Muscle layer of colon (tissue), 2 donors: ENCODE data around the gene PPM1E.
"Not testable (repeated sequence)": the region's sequence is repeated elsewhere in the genome, so short reads cannot be mapped to it uniquely, and the experiment has no call there.

Experiments
- H3K27ac ChIP-seq: one replicate; pipeline ENCODE4 v1.7.0; 2013; ENCODE audit warnings: low read depth, mild to moderate bottlenecking, low read length, moderate library complexity
- H3K27me3 ChIP-seq, 2 donors: one replicate each; pipeline ENCODE4 v1.7.0; 2013; ENCODE audit warnings: low read length in 2 of 2, mild to moderate bottlenecking in 2 of 2; ENCODE audit not compliant: insufficient read depth in 2 of 2, control insufficient read depth in 1 of 2
- H3K36me3 ChIP-seq: one replicate; pipeline ENCODE4 v1.7.0; 2013; ENCODE audit warnings: mild to moderate bottlenecking, low read length; ENCODE audit not compliant: insufficient read depth
- H3K4me1 ChIP-seq: one replicate; pipeline ENCODE4 v1.7.0; 2013; ENCODE audit warnings: mild to moderate bottlenecking, low read length; ENCODE audit not compliant: insufficient read depth
- H3K4me3 ChIP-seq, 2 donors: one replicate each; pipeline ENCODE4 v1.7.0; 2013; ENCODE audit warnings: low read length in 2 of 2, low read depth in 1 of 2, mild to moderate bottlenecking in 1 of 2, moderate library complexity in 1 of 2
- H3K9ac ChIP-seq: one replicate; pipeline ENCODE4 v1.7.0; 2013; ENCODE audit warnings: low read length
- H3K9me3 ChIP-seq: one replicate; pipeline ENCODE4 v1.7.0; 2013; ENCODE audit warnings: mild to moderate bottlenecking, low read length
- donor health status: abdominal sarcoma.
- donor health status: Adenocarcinoma of cecum.

The PPM1E gene

GRCh38 chr17:58913971-58914769 is 158.5 kb downstream of the PPM1E start:
- Histone ChIP-seq H3K9ac (no peak overlapping the region), H3K36me3 (no peaks in the 10 kb centered on the region), H3K4me3 (no peak overlapping the region), H3K4me1 (no peaks in the 10 kb centered on the region), H3K9me3 (peaks cover 4% of the 10 kb centered on the region), H3K27me3 (no peaks in the 10 kb centered on the region), H3K27ac (no peak overlapping the region)

- Histone ChIP-seq H3K9me3 (peaks cover 1% of the 10 kb centered on the region), H3K36me3 (no peaks in the 10 kb centered on the region), H3K4me1 (no peaks in the 10 kb centered on the region), H3K4me3 (no peak overlapping the region), H3K27ac (no peak overlapping the region), H3K9ac (no peak overlapping the region), H3K27me3 (no peaks in the 10 kb centered on the region)
Observed at GRCh38 chr17:58917228-58917627, 161.6 kb downstream of the PPM1E start.

- no peaks in the 10 kb centered on the region for H3K4me1 ChIP-seq
- H3K27me3 ChIP-seq: no peaks in the 10 kb centered on the region
- H3K36me3 ChIP-seq: no peaks in the 10 kb centered on the region
- no peak overlapping the region for H3K4me3 ChIP-seq
- H3K9me3 ChIP-seq: no peaks in the 10 kb centered on the region
- H3K27ac ChIP-seq: no peak overlapping the region
- no peak overlapping the region for H3K9ac ChIP-seq
Observed at GRCh38 chr17:58918072-58918471, 162.4 kb downstream of the PPM1E start.

GRCh38 chr17:58918884-58919283 is 163.2 kb downstream of the PPM1E start:
- Histone ChIP-seq H3K9ac (no peak overlapping the region), H3K9me3 (no peaks in the 10 kb centered on the region), H3K4me1 (no peaks in the 10 kb centered on the region), H3K36me3 (no peaks in the 10 kb centered on the region), H3K27me3 (no peaks in the 10 kb centered on the region), H3K27ac (no peak overlapping the region), H3K4me3 (no peak overlapping the region)

- no peak overlapping the region for H3K4me3 ChIP-seq
- H3K9ac ChIP-seq: no peak overlapping the region
- H3K27me3 ChIP-seq: no peaks in the 10 kb centered on the region
- H3K9me3 ChIP-seq: no peaks in the 10 kb centered on the region
- no peak overlapping the region for H3K27ac ChIP-seq
- no peaks in the 10 kb centered on the region for H3K4me1 ChIP-seq
- no peaks in the 10 kb centered on the region for H3K36me3 ChIP-seq
Observed at GRCh38 chr17:58920773-58921172, 165.1 kb downstream of the PPM1E start.

GRCh38 chr17:58932956-58933355 is 177.3 kb downstream of the PPM1E start:
- H3K9me3 ChIP-seq: no peaks in the 10 kb centered on the region
- no peak overlapping the region for H3K27ac ChIP-seq
- H3K4me3 ChIP-seq: no peak overlapping the region
- no peak overlapping the region for H3K9ac ChIP-seq
- H3K36me3 ChIP-seq: no peaks in the 10 kb centered on the region
- H3K27me3 ChIP-seq: no peaks in the 10 kb centered on the region
- H3K4me1 ChIP-seq: no peaks in the 10 kb centered on the region

GRCh38 chr17:58936295-58936694 is 180.6 kb downstream of the PPM1E start:
- Histone ChIP-seq H3K4me3 (no peak overlapping the region), H3K9ac (no peak overlapping the region), H3K36me3 (no peaks in the 10 kb centered on the region), H3K27me3 (no peaks in the 10 kb centered on the region), H3K4me1 (no peaks in the 10 kb centered on the region), H3K9me3 (no peaks in the 10 kb centered on the region), H3K27ac (no peak overlapping the region)

- Histone ChIP-seq H3K36me3 (no peaks in the 10 kb centered on the region), H3K27ac (no peak overlapping the region), H3K27me3 (no peaks in the 10 kb centered on the region), H3K4me3 (no peak overlapping the region), H3K9me3 (no peaks in the 10 kb centered on the region), H3K9ac (no peak overlapping the region), H3K4me1 (no peaks in the 10 kb centered on the region)
Observed at GRCh38 chr17:58944166-58944565, 188.5 kb downstream of the PPM1E start.

- Histone ChIP-seq H3K9me3 (no peaks in the 10 kb centered on the region), H3K27me3 (no peaks in the 10 kb centered on the region), H3K9ac (no peak overlapping the region), H3K4me1 (no peaks in the 10 kb centered on the region), H3K36me3 (no peaks in the 10 kb centered on the region), H3K4me3 (no peak overlapping the region), H3K27ac (no peak overlapping the region)
Observed at GRCh38 chr17:58947411-58947810, 191.8 kb downstream of the PPM1E start.

- Histone ChIP-seq H3K9ac (no peak overlapping the region), H3K36me3 (no peaks in the 10 kb centered on the region), H3K27ac (no peak overlapping the region), H3K9me3 (no peaks in the 10 kb centered on the region), H3K27me3 (no peaks in the 10 kb centered on the region), H3K4me3 (no peak overlapping the region), H3K4me1 (no peaks in the 10 kb centered on the region)
Observed at GRCh38 chr17:58947824-58948223, 192.2 kb downstream of the PPM1E start.

- not testable (repeated sequence) for H3K9ac ChIP-seq, H3K9me3 ChIP-seq, H3K36me3 ChIP-seq, H3K27ac ChIP-seq, H3K4me3 ChIP-seq, H3K4me1 ChIP-seq, H3K27me3 ChIP-seq
Observed at GRCh38 chr17:58954358-58954757, 198.7 kb downstream of the PPM1E start.

GRCh38 chr17:58956997-58957724 is 201.5 kb downstream of the PPM1E start:
- H3K27ac ChIP-seq: no peak overlapping the region
- H3K9me3 ChIP-seq: no peaks in the 10 kb centered on the region
- H3K4me1 ChIP-seq: no peaks in the 10 kb centered on the region
- H3K4me3 ChIP-seq: no peak overlapping the region
- no peaks in the 10 kb centered on the region for H3K27me3 ChIP-seq
- no peaks in the 10 kb centered on the region for H3K36me3 ChIP-seq
- H3K9ac ChIP-seq: no peak overlapping the region
